ENCODE data around the gene FRMD4A. TPM values are rescaled to one million over a fixed set of nuclear protein-coding genes. Genes with fewer than 3 reads are reported as not detected.

Gene FRMD4A
- total and polyA plus RNA-seq, 2 of the 4 experiments (the other 2 are of a cell fraction): 30.3 to 68.8 TPM

- dilution Hi-C loops (cut with HindIII; ENCODE audit: low sequenced_read_pairs, unreplicated experiment) (no loop called here), in situ Hi-C loops (cut with MboI; ENCODE audit: low sequenced_read_pairs) (loop anchor here (25.0 kb wide), 1 partner anchor 630 kb away; no protein-coding TSS in a partner anchor), intact Hi-C loops (cut with micrococcal nuclease) (no loop called here)
- H3K18ac ChIP-seq (ENCODE audit: low read depth, low read length): no peak overlapping the region
- no peak overlapping the region for H2BK20ac ChIP-seq (ENCODE audit: low read depth, low read length)
- H2BK120ac ChIP-seq (ENCODE audit: low read depth, low read length): no peak overlapping the region
- H3K9me1 ChIP-seq (ENCODE audit: insufficient read depth, low read length): peaks cover 3% of the 10 kb centered on the region; the same call in 1 of the 2 replicates
- H4K91ac ChIP-seq (ENCODE audit: insufficient read depth, low read depth, low read length): no peak overlapping the region
- no peaks in the 10 kb centered on the region for H4K20me1 ChIP-seq (ENCODE audit: insufficient read depth, low read length)
- H3K36me3 ChIP-seq (ENCODE audit: control insufficient read depth, insufficient read depth, low read length): no peaks in the 10 kb centered on the region
- no peak overlapping the region for H3K56ac ChIP-seq (ENCODE audit: extremely low read depth, insufficient read depth, low read length)
- H3K4me1 ChIP-seq (ENCODE audit: control insufficient read depth, insufficient read depth, low read length): peaks cover 2% of the 10 kb centered on the region; the same call in 1 of the 2 replicates
- H4K5ac ChIP-seq (ENCODE audit: low read depth, low read length): no peak overlapping the region
- no peak overlapping the region for H2AFZ ChIP-seq (replicated peaks; ENCODE audit: low read length, poor library complexity)
- DNase-seq: no peak
- BruUV-seq (replicated peaks): no TSS peak
- H3K14ac ChIP-seq (replicated peaks; ENCODE audit: low read depth, low read length): no peak overlapping the region
- H2AK9ac ChIP-seq (replicated peaks; ENCODE audit: low read depth, low read length, poor library complexity): no peak overlapping the region
- H3K4me2 ChIP-seq (ENCODE audit: low read depth, low read length): no peak overlapping the region
- H3K79me1 ChIP-seq (ENCODE audit: low read depth in 1 of 2, low read length in 2 of 2): no peaks in the 10 kb centered on the region
- no peak for ATAC-seq (ENCODE audit: low read depth)
- ChIA-PET POLR2A (ENCODE audit: unreplicated experiment) (no interaction called here), CTCF (no interaction called here)
- H3K4ac ChIP-seq (ENCODE audit: low read depth, low read length): no peak overlapping the region
- H3K27ac ChIP-seq (ENCODE audit: insufficient read depth, low read length): no peak overlapping the region
- no CpG with 5 or more reads among the region's 4 CpGs for WGBS, 2 experiments (ENCODE audit: extremely low coverage in 2 of 2, insufficient read length in 1 of 2)
- H2AK5ac ChIP-seq (ENCODE audit: low read depth, low read length): no peak overlapping the region
- H4K8ac ChIP-seq (ENCODE audit: low read depth in 2 of 2, low read length in 2 of 2): no peak overlapping the region
- TF ChIP-seq SMC3 (IDR thresholded peaks at IDR 0.05; ENCODE audit: low read depth, low read length) (no peak), MAFK (IDR thresholded peaks at IDR 0.05; ENCODE audit: low read depth, low read length) (no peak), RAD21 (IDR thresholded peaks at IDR 0.05; ENCODE audit: low read length) (no peak), POLR2A (IDR thresholded peaks at IDR 0.05; ENCODE audit: low read depth, low read length) (no peak), MAZ (IDR thresholded peaks at IDR 0.05; ENCODE audit: borderline replicate concordance, low read depth, low read length) (no peak), FOS (IDR thresholded peaks at IDR 0.05; ENCODE audit: low read depth, low read length) (no peak), MXI1 (IDR thresholded peaks at IDR 0.05; ENCODE audit: borderline replicate concordance, low read depth, low read length) (no peak), NFE2L2 (IDR thresholded peaks at IDR 0.05; ENCODE audit: low read depth, low read length) (no peak), ELK1 (IDR thresholded peaks at IDR 0.05; ENCODE audit: borderline replicate concordance, low read depth, low read length) (no peak), CTCF (conservative IDR thresholded peaks at IDR 0.05; ENCODE audit: low read depth, low read length) (no peak), CEBPB (IDR thresholded peaks at IDR 0.05; ENCODE audit: low read depth, low read length) (no peak), RFX5 (IDR thresholded peaks at IDR 0.05; ENCODE audit: low read depth, low read length) (no peak), RCOR1 (IDR thresholded peaks at IDR 0.05; ENCODE audit: insufficient replicate concordance, low read length) (no peak), CHD1 (IDR thresholded peaks at IDR 0.05; ENCODE audit: low read depth, low read length) (no peak), BHLHE40 (IDR thresholded peaks at IDR 0.05; ENCODE audit: low read depth, low read length) (no peak), USF2 (IDR thresholded peaks at IDR 0.05; ENCODE audit: low read depth, low read length) (no peak)
- peaks cover 3% of the 10 kb centered on the region for H3K9me3 ChIP-seq (ENCODE audit: control insufficient read depth, insufficient read depth, low read length)
- H3K23ac ChIP-seq (ENCODE audit: low read depth, low read length): no peak overlapping the region
- H2BK15ac ChIP-seq (ENCODE audit: low read depth, low read length): no peak overlapping the region
- peaks cover 28% of the 10 kb centered on the region for H3K27me3 ChIP-seq (ENCODE audit: control insufficient read depth, insufficient read depth, low read length)
- H3K9ac ChIP-seq (ENCODE audit: low read depth, low read length): no peak overlapping the region
- H2BK5ac ChIP-seq (ENCODE audit: low read depth, low read length, poor library complexity, severe bottlenecking): no peak overlapping the region
- H3K4me3 ChIP-seq (ENCODE audit: insufficient read depth, low read depth, low read length): no peak overlapping the region
Observed at GRCh38 chr10:14182781-14183180, 147.9 kb downstream of the FRMD4A start.

Data from IMR-90 (cell line).